NCI-H2107 treated with DMSO at 0.1 percent for 48 hours (cell line): ENCODE data around the gene SPAG7.

Experiments used
- DNase-seq: peaks from one replicate; lab custom pipeline; 2025; ENCODE audit not compliant: unreplicated experiment; lab: John Stamatoyannopoulos, UW

SPAG7 gene

GRCh38 chr17:4978726-4979125 lies 11.1 kb upstream of the SPAG7 start:
- no peak for DNase-seq

- DNase-seq, result no peak
Measured at GRCh38 chr17:4974115-4974670, 6.6 kb upstream of the SPAG7 start.

- no peak for DNase-seq
Measured at GRCh38 chr17:4973256-4974114, 5.9 kb upstream of the SPAG7 start.

GRCh38 chr17:4972752-4973151 lies 5.1 kb upstream of the SPAG7 start:
- no peak for DNase-seq

GRCh38 chr17:4972322-4972721 lies 4.7 kb upstream of the SPAG7 start:
- DNase-seq, result no peak

GRCh38 chr17:4971826-4972225 lies 4.2 kb upstream of the SPAG7 start:
- DNase-seq, result no peak

- DNase-seq, result no peak
Measured at GRCh38 chr17:4970273-4970672, 2.7 kb upstream of the SPAG7 start.

GRCh38 chr17:4969551-4970173 lies 2.0 kb upstream of the SPAG7 start:
- no peak for DNase-seq

GRCh38 chr17:4969047-4969550 lies 1.5 kb upstream of the SPAG7 start:
- DNase-seq, result no peak

GRCh38 chr17:4968486-4969046 lies 949 bp upstream of the SPAG7 start:
- DNase-seq, result no peak

GRCh38 chr17:4966844-4967538 lies 626 bp downstream of the SPAG7 start:
- DNase-seq, result peak; percentile 97

GRCh38 chr17:4965311-4965986 lies 2.2 kb downstream of the SPAG7 start:
- no peak for DNase-seq

- no peak for DNase-seq
Measured at GRCh38 chr17:4960279-4960922, 7.2 kb downstream of the SPAG7 start.

GRCh38 chr17:4959261-4959965 lies 8.2 kb downstream of the SPAG7 start:
- no peak for DNase-seq

GRCh38 chr17:4958102-4958501 lies 9.5 kb downstream of the SPAG7 start:
- DNase-seq, result peak; percentile 7

- DNase-seq, result no peak
Measured at GRCh38 chr17:4956493-4957061, 11.0 kb downstream of the SPAG7 start.

- DNase-seq, result no peak
Measured at GRCh38 chr17:4955091-4955490, 12.5 kb downstream of the SPAG7 start.

- no peak for DNase-seq
Measured at GRCh38 chr17:4953451-4953961, 14.1 kb downstream of the SPAG7 start.

- no peak for DNase-seq
Measured at GRCh38 chr17:4951486-4951885, 16.1 kb downstream of the SPAG7 start.
